OCI-LY1 (cell line): Measurements from ENCODE around the gene HDAC1.

ENCODE experiments used
- H2AFZ ChIP-seq: fragments of 200-600 bp; sonication (generic), shearing (Covaris generic); 2 replicates; pipeline ENCODE4 v1.6.0; 2014; ENCODE audit warnings: antibody characterized with exemption, mild to moderate bottlenecking, low read length
- H3F3A ChIP-seq: fragments of 200-600 bp; sonication (generic), shearing (Covaris generic); 2 replicates; pipeline ENCODE4 v1.6.0; 2014; ENCODE audit warnings: mild to moderate bottlenecking, antibody characterized with exemption, low read length, moderate library complexity; ENCODE audit not compliant: insufficient read depth
- H3K27ac ChIP-seq: fragments of 200-600 bp; sonication (generic); 2 replicates; pipeline ENCODE4 v1.5.1; 2014; ENCODE audit warnings: low read length, mixed run types, mild to moderate bottlenecking, low read depth; ENCODE audit not compliant: poor library complexity, severe bottlenecking
- H3K27me3 ChIP-seq: fragments of 200-600 bp; sonication (generic); 2 replicates; pipeline ENCODE4 v1.6.0; 2014; ENCODE audit warnings: antibody characterized with exemption, mild to moderate bottlenecking, low read length, moderate library complexity; ENCODE audit not compliant: insufficient read depth
- H3K36me3 ChIP-seq: fragments of 200-600 bp; sonication (generic); 2 replicates; pipeline ENCODE4 v1.6.1; 2014; ENCODE audit warnings: mild to moderate bottlenecking, antibody characterized with exemption, low read length, moderate library complexity, mixed read lengths; ENCODE audit not compliant: insufficient read depth
- H3K4me1 ChIP-seq: fragments of 200-600 bp; sonication (generic); 2 replicates; pipeline ENCODE4 v1.5.1; 2014; ENCODE audit warnings: mild to moderate bottlenecking, low read length, moderate library complexity; ENCODE audit not compliant: insufficient read depth, severe bottlenecking
- H3K4me2 ChIP-seq: fragments of 200-600 bp; sonication (generic), shearing (Covaris generic); 2 replicates; pipeline ENCODE4 v1.6.1; 2014; ENCODE audit warnings: low read length
- H3K4me3 ChIP-seq: fragments of 200-600 bp; sonication (generic); 2 replicates; pipeline ENCODE4 v1.5.1; 2014; ENCODE audit warnings: low read length, low read depth, mild to moderate bottlenecking, mixed read lengths; ENCODE audit not compliant: poor library complexity, severe bottlenecking
- H3K79me2 ChIP-seq: fragments of 200-600 bp; shearing (Covaris generic); 2 replicates; pipeline ENCODE4 v1.6.1; 2016; ENCODE audit warnings: mixed run types, low read length, mixed read lengths; ENCODE audit not compliant: insufficient read depth
- H3K9ac ChIP-seq: fragments of 200-600 bp; sonication (generic), shearing (Covaris generic); 2 replicates; pipeline ENCODE4 v1.6.1; 2014; ENCODE audit warnings: mild to moderate bottlenecking, low read length, mixed read lengths
- H3K9me2 ChIP-seq: fragments of 200-600 bp; sonication (generic), shearing (Covaris generic); 2 replicates; pipeline ENCODE4 v1.6.1; 2014; ENCODE audit warnings: low read depth, mild to moderate bottlenecking, low read length, mixed read lengths
- H3K9me3 ChIP-seq: fragments of 200-600 bp; shearing (Covaris generic); 2 replicates; pipeline ENCODE4 v1.6.1; 2014; ENCODE audit warnings: low read length, mixed read lengths
- H4K20me1 ChIP-seq: fragments of 200-600 bp; sonication (generic), shearing (Covaris generic); 2 replicates; pipeline ENCODE4 v1.6.0; 2016; ENCODE audit warnings: mild to moderate bottlenecking, low read length; ENCODE audit not compliant: insufficient read depth
- CTCF ChIP-seq: fragments of 200-600 bp; sonication (generic), shearing (Covaris generic); IDR thresholded peaks from 2 replicates; pipeline ENCODE4 v1.5.1; 2017; ENCODE audit warnings: mild to moderate bottlenecking, antibody characterized with exemption, low read length, moderate library complexity, mixed read lengths
- EZH2 ChIP-seq: fragments of 200-600 bp; sonication (generic), shearing (Covaris generic); IDR thresholded peaks from 2 replicates; pipeline ENCODE4 v1.8.0; 2017; ENCODE audit warnings: borderline replicate concordance, mixed run types, mild to moderate bottlenecking, antibody characterized with exemption, low read length, moderate library complexity, mixed read lengths

HDAC1 gene

GRCh38 chr1:32335790-32336590, 44.1 kb downstream of the HDAC1 start, which contains the start of gene MARCKSL1:
TSS of gene MARCKSL1 (minus strand) at chr1:32336233. CDS start at chr1:32336033, 200 bp downstream.
- peaks cover 44% of the 10 kb centered on the region for H3K4me1 ChIP-seq
- H3K4me2 ChIP-seq = peak within 1 kb of the TSS; percentile 96
- H3K27me3 ChIP-seq = 0 out of 2 replicates have a peak, but pooled peaks cover 8% of the 10 kb centered on the region
- H3K9me2 ChIP-seq = no peaks in the 10 kb centered on the region
- H3K36me3 ChIP-seq = peaks cover 38% of the 10 kb centered on the region
- peaks cover 7% of the 10 kb centered on the region; the same call in 1 of the 2 replicates for H3K79me2 ChIP-seq
- H3K9ac ChIP-seq = peak within 1 kb of the TSS; percentile 85
- no peaks in the 10 kb centered on the region for H3K9me3 ChIP-seq
- H2AFZ ChIP-seq = no peak within 1 kb of the TSS
- H3K27ac ChIP-seq = peak within 1 kb of the TSS; percentile 77
- no peaks in the 10 kb centered on the region for H4K20me1 ChIP-seq
- TF ChIP-seq EZH2 = no peak
- TF ChIP-seq CTCF = no peak
- H3K4me3 ChIP-seq = peak within 1 kb of the TSS; percentile 74
- peaks cover 15% of the 10 kb centered on the region for H3F3A ChIP-seq

- Histone ChIP-seq H2AFZ (no peak overlapping the region), H3K4me3 (peak overlapping the region; percentile 74), H3K9ac (no peak overlapping the region), H4K20me1 (no peaks in the 10 kb centered on the region), H3K4me1 (peaks cover 44% of the 10 kb centered on the region), H3K4me2 (peak overlapping the region; percentile 96), H3K9me3 (no peaks in the 10 kb centered on the region), H3F3A (peaks cover 15% of the 10 kb centered on the region), H3K9me2 (no peaks in the 10 kb centered on the region), H3K36me3 (peaks cover 33% of the 10 kb centered on the region), H3K27ac (no peak overlapping the region), H3K79me2 (peaks cover 7% of the 10 kb centered on the region; the same call in 1 of the 2 replicates), H3K27me3 (0 out of 2 replicates have a peak, but pooled peaks cover 8% of the 10 kb centered on the region)
- TF ChIP-seq CTCF = no peak
- TF ChIP-seq EZH2 = no peak
Measured at GRCh38 chr1:32336591-32336932, 44.7 kb downstream of the HDAC1 start.

GRCh38 chr1:32336963-32337675, 45.2 kb downstream of the HDAC1 start:
- H2AFZ ChIP-seq = no peak overlapping the region
- H3K79me2 ChIP-seq = peaks cover 7% of the 10 kb centered on the region; the same call in 1 of the 2 replicates
- no peak overlapping the region for H3K27ac ChIP-seq
- no peak for TF ChIP-seq EZH2
- no peak for TF ChIP-seq CTCF
- H3K9me3 ChIP-seq = no peaks in the 10 kb centered on the region
- H3K36me3 ChIP-seq = peaks cover 27% of the 10 kb centered on the region
- no peaks in the 10 kb centered on the region for H4K20me1 ChIP-seq
- H3K9me2 ChIP-seq = no peaks in the 10 kb centered on the region
- H3K4me1 ChIP-seq = peaks cover 40% of the 10 kb centered on the region
- H3F3A ChIP-seq = peaks cover 15% of the 10 kb centered on the region
- no peak overlapping the region for H3K9ac ChIP-seq
- H3K4me3 ChIP-seq = no peak overlapping the region
- H3K27me3 ChIP-seq = 0 out of 2 replicates have a peak, but pooled peaks cover 8% of the 10 kb centered on the region
- H3K4me2 ChIP-seq = no peak overlapping the region
